ENCODE data around the gene MUC21.
"Not testable (repeated sequence)": the region's sequence is repeated elsewhere in the genome, so short reads cannot be mapped to it uniquely, and the experiment has no call there.

Gene MUC21
- 0 reads per million in 2 donors for total RNA-seq

- DNase-seq, result no peak
These were observed at the start of gene MUC21 for GRCh38 chr6:30983439-30983838. Gene MUC21 (plus strand): TSS chr6:30983718. CDS start chr6:30983959, 241 bp downstream.

- no peak for DNase-seq
These were observed 48.5 kb upstream of the MUC21 start for GRCh38 chr6:30935018-30935417.

DNA sequence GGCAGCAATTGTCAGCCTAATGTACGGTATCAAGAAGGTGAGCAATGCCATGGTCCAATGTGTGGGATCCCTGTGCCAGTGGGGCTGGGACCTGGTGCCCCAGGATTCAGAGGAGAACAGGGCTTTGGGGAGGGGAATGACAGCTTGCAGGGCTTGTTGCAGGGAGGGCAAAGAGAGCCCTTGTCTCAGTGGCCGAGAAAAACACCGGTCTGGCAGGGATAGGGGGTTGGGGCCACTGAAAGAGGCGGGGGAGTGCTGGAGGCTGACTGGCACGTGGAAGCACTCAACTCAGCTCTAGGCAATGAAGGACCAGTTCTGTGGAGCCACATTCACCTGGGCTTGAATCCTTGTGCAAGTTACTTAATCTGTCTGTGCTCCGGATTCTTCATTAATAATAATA, 46.3 kb upstream of the MUC21 start:
- no peak for DNase-seq

GRCh38 chr6:30938730-30939129, 44.8 kb upstream of the MUC21 start:
- no peak for DNase-seq

DNA sequence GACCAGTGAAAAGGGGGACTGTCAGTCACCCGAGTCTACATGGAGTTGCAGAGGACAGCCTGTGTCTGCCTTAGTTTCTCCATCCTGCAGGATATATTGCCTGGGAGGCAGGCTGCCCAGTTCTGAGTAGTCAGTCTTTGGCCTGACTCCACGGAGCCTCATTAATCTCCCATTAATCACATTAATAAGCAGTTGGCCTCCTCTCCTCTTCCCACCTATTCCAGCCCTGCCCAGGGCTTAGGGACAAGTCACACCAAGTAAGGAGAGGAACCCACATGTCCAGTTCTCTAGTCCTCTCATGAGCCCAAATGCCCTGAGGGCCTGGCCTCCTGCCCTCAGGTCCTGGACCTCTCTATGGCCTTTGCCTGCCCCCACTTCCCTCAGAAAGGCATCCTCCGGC, 44.0 kb upstream of the MUC21 start:
- no peak for DNase-seq

- no peak for DNase-seq
These were observed 43.0 kb upstream of the MUC21 start, which contains the start of gene MUCL3 for GRCh38 chr6:30940361-30940986. Gene MUCL3 (plus strand): TSS chr6:30940973. CDS start chr6:30941000, 27 bp downstream.

- no peak for DNase-seq
These were observed 41.0 kb upstream of the MUC21 start for GRCh38 chr6:30942338-30943060.

DNA sequence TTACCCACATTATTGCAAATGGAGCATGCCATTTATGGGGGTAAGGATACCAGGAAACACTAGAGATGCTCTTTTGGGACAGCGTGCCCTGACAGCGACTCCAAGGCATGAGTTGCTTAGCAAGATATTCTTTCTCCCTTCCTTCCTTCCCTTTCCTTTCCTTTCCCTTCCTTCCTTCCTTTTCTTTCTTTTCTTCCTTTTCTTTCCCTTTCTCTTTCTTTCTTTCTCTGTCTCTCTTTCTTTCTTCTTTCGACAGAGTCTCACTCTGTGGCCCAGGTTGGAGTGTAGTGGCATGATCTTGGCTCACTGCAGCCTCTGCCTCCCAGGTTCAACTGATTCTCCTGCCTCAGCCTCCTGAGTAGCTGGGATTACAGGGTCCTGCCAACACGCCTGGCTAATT, 39.5 kb upstream of the MUC21 start:
- no peak for DNase-seq

DNA sequence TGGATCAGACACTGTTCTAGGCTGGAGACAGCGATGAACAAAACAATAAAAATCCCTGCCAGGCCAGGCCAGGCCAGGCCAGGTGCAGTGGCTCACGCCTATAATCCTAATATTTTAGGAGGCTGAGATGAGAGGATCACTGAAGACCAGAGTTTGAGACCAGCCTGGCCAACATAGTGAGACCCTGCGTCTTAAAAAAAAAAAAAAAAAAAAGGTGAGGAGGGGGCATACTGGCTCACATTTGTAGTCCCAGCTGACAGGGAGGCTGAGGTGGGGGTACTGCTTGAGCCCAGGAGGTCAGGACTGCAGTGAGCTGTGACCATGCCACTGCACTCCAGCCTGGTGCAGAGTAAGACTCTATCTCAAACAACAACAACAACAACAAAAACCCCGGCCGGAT, 38.2 kb upstream of the MUC21 start:
- DNase-seq, result no peak

- DNase-seq, result no peak
These were observed 36.3 kb upstream of the MUC21 start for GRCh38 chr6:30947231-30947630.

DNA sequence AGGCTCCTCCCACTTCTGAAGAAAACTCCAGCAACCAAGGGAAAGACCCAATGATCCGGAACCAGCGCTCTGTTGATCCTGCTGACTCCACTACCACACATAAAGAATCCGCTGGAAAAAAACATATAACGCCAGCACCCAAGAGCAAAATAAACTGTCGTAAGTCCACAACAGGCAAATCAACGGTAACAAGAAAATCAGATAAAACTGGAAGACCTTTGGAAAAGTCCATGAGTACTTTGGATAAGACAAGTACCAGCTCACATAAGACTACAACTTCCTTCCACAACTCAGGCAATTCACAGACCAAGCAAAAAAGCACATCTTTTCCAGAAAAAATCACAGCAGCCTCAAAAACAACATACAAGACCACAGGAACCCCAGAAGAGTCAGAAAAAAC, 34.7 kb upstream of the MUC21 start:
- no peak for DNase-seq

- DNase-seq, result no peak
These were observed 31.5 kb upstream of the MUC21 start for GRCh38 chr6:30951907-30952469.

DNA sequence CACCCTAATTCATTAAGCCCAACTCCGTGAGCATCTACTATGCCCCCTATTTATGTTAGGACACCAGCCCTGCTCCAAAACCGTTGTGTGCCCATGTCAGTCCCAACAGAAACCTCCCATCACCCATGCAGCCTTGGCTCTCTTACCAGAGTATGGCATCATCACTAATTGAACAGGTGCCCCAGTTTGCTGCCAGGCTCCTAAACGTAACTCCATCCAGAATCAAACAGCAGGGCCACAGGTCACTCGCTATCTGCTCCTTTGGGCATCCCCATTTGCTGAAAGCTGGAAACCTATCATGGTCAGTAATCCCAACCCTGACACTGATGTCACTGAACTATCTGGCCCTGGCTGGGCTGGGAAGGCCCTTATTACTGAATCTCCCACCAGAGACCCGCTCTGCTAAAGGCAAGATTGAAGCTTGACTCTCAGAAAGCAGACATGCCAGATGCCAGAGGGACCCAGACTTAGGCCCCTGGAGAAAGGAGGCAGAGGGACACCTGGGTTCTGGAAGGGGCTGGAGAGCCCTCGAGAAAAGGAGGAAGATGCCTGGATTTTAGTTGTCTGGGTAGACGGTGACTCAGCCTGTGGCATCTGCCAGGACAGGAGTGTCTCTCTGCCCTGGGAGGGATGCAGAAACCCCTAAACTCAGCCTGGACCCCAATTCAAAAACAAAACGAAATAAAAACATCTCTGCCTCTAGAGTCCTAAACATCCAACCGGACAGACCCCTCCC, 28.7 kb upstream of the MUC21 start:
- DNase-seq, result no peak

DNA sequence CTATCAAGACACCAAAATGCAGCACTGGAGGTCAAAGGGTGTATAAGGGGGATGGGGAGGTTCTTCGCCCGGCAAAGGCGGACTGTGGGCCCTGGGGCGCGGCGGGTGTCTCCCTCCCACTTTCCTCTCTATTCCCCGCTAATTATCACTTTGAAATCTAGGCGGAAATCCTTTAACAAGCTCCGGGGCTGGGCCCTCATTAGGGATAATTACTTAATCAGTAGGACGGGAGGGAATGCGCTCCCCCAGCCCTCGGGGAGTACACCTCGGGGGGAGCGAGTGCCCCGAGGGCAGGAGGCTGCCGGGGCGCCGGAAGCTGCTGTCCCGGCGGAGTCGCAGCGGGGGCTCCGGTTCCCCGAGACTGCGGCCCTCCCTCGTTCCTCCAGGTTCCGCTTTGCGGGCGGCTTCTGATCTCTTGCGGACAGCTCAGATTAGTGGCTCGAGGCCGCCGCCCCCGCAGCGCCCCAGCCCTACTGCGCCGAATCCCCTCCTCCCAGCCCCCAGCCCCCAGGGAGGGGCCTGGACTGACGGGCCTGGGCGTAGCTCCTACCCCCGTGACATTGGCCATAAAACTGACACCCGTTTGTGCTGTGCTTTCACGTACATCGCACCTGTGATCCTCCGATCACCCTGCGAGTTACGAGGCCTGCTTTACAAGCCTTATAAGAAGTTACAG, 28.0 kb upstream of the MUC21 start:
- DNase-seq, result peak; percentile 33

DNA sequence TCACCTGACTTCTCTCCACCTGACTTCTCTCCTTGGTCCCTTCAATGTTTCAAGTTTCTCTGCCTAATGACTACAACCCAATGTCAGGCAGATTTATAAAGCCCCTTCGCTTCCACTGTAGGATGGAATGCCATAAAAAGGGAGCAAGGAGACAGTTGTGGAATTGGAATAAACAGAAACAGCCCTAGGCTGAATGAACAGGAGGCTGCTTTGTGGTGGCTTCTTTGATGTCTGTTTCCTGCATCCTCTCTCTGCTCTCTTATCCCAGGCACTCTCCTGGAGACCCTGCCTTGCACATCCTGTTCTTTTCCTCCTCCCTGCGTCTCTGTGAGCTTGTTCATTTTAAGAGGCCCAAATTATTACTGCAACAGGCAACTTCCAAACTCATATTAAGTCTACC, 25.8 kb upstream of the MUC21 start:
- no peak for DNase-seq

DNA sequence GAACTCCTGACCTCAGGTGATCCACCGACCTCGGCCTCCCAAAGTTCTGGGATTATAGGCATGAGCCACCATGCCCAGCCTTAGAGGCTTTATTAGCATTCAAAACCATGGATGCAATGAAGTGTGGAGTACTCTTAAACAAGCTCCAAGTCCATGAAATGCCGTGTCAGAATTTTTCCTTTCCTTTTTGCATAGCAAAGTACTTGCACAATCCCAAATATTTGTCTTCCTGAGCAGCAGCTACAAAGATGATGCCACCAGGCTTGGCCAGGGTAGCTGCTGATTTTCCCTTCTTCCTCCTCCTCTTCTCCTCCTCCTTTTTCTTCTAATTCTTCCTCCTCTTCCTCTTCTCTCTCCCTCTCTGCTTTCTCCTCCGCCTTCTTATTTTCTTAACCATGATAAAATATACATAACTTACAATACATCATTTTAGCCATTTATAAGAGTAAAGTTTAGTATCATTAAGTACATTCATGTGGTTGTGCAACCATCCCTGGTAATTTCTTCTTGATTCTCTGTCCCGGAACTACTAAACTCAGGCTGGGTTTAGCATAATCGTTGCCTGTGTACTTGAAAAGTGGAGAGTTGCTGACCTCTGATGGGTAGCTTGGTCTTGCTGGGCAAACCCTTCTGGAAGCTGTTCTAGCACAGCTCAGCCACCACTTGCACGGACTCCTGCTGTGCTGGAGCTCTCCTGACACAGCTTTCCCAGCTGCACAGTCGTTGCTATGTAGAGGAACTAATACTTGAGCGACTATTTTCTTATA, 22.4 kb upstream of the MUC21 start:
- DNase-seq, result no peak

DNA sequence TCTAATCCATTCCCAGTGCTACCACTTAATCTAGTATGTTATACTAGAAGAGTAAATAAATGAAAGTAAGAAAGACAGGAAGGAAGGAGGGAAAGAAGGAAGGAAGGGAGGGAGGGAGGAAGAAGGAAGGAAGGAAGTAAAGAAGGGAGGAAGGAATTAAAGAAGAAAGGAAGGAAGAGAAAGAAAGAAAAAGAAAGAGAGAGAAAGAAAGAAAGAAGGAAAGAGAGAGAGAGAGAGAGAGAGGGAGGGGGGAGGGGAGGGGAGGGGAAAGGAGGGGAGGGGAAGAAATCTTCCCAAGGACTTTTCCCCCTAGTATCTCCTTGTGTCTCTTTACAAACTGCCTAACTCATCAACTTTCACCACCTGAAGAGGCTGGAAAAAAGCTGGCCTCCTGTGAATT, 20.8 kb upstream of the MUC21 start:
- DNase-seq, result no peak

- no peak for DNase-seq
These were observed 19.9 kb upstream of the MUC21 start for GRCh38 chr6:30963641-30964040.

DNA sequence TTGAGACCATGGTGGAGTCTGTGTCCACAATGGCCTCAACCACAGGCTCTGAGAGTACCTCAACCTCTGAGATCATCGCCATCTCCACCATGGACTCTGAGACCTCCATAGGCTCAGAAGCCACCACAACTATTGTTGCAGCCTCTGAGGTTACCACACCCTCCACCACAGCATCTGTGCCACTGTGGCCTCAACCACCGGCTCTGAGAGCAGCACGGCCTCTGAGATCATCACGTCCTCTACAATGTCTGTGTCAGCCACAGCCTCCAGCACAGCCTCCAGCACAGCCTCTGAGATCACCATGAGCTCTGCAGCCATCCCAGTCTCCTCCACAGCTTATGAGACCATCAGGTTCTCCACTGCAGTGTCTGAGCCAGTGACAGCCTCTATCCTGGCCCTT, 19.4 kb upstream of the MUC21 start:
- no peak for DNase-seq

DNA sequence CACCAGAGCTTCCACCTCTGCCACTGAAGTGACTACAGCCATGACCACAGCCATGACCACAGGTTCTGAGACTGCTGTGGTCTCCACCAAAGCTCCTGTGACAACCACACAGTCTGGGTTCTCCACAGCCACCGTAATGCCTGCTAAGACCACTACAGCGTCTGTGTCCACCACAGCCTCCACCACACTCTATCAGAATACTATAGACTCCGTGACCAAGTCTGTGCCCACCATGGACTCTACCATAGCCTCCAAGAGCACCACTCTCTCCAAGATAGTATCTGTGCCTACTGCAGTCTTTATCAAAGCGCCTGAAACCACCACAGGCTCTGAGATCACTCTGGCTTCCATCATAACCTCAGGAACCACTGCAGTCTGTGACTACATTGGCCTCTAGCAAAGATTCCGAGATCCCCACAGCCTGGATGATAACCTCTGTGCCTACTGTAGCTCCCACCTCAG, 18.3 kb upstream of the MUC21 start:
- no peak for DNase-seq

GRCh38 chr6:30966154-30966553, 17.4 kb upstream of the MUC21 start:
- DNase-seq, result no peak

DNA sequence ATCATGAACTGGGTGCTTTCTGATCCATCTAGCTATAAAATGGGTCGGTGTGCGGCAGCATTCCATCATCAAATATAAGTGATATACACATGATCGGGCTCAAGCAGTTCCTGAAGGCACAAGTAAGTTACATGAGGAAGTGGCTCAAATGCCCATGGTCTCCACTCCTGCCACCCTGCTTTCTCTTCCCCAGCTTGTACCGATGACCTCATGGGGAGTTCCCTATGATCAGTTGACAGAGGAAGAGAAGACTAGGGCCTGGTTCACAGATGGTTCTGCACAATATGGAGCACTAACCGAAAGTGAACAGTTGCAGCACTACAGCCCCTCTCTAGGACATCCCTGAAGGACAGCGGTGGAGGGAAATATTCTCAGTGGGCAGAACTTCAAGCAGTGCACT, 14.3 kb upstream of the MUC21 start:
- not testable (repeated sequence) for DNase-seq

Data from activated gamma-delta T cell (primary cell).